ENCODE data around the gene DRC7. TPM values are rescaled to one million over a fixed set of nuclear protein-coding genes. Genes with fewer than 3 reads are reported as not detected.

Gene DRC7
- total RNA-seq, 1 experiment from 2014 or later = not detected

DNA sequence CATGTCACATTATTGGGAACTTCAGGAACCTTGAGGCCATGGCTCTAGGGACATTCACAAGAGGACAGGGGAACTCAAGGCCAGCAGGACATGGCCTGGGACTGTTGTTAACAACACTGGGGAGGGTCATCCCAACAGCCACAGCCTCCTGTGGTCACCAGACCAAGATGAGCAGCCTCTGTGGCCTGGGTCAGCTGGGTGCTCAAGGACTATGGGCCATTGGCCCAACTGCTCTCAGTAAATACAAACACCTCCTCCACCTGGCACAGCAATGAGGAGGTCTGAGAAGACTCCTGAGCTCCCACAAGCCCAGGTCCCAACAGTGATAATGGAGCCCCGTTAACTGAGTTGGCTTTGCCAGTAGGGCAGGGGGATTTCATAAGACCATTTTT is 86.7 kb downstream of the DRC7 start:
- ChIA-PET CTCF (interaction anchor here (0.6 kb wide), 1 partner anchor 82 kb away, joined by 3 read pairs; no protein-coding TSS in a partner anchor), POLR2A (no interaction called here)
- ATAC-seq (no peak), DNase-seq (ENCODE audit: low spot score) (no peak)
- Mint-ChIP-seq H3K27me3 (ENCODE audit: low read depth) (no peaks in the 10 kb centered on the region; the same call in 1 of the 2 replicates), H3K4me3 (no peak overlapping the region), H3K27ac (no peak overlapping the region), H3K36me3 (no peaks in the 10 kb centered on the region), H3K4me1 (peaks cover 14% of the 10 kb centered on the region), H3K9me3 (no peaks in the 10 kb centered on the region)
- TF ChIP-seq ZNF416 (CRISPR knock-in tag; IDR thresholded peaks at IDR 0.05) (no peak), ZNF396 (CRISPR knock-in tag; IDR thresholded peaks at IDR 0.05; ENCODE audit: borderline replicate concordance) (no peak), GTF2I (CRISPR knock-in tag; conservative IDR thresholded peaks at IDR 0.05) (no peak), IRF2 (CRISPR knock-in tag; IDR thresholded peaks at IDR 0.05; ENCODE audit: borderline replicate concordance, low read depth) (no peak), JAZF1 (CRISPR knock-in tag; IDR thresholded peaks at IDR 0.05) (no peak), ZBTB21 (CRISPR knock-in tag; IDR thresholded peaks at IDR 0.05; ENCODE audit: borderline replicate concordance) (no peak), NR2C2 (CRISPR knock-in tag; IDR thresholded peaks at IDR 0.05) (no peak), PRRX2 (CRISPR knock-in tag; IDR thresholded peaks at IDR 0.05) (no peak), GRHL2 (CRISPR knock-in tag; IDR thresholded peaks at IDR 0.05; ENCODE audit: insufficient replicate concordance, severe bottlenecking) (no peak), ZNF281 (CRISPR knock-in tag; IDR thresholded peaks at IDR 0.05) (no peak), ATF3 (CRISPR knock-in tag; conservative IDR thresholded peaks at IDR 0.05) (no peak), SP1 (CRISPR knock-in tag; conservative IDR thresholded peaks at IDR 0.05) (no peak)
- TF ChIP-seq, protein P1, sequence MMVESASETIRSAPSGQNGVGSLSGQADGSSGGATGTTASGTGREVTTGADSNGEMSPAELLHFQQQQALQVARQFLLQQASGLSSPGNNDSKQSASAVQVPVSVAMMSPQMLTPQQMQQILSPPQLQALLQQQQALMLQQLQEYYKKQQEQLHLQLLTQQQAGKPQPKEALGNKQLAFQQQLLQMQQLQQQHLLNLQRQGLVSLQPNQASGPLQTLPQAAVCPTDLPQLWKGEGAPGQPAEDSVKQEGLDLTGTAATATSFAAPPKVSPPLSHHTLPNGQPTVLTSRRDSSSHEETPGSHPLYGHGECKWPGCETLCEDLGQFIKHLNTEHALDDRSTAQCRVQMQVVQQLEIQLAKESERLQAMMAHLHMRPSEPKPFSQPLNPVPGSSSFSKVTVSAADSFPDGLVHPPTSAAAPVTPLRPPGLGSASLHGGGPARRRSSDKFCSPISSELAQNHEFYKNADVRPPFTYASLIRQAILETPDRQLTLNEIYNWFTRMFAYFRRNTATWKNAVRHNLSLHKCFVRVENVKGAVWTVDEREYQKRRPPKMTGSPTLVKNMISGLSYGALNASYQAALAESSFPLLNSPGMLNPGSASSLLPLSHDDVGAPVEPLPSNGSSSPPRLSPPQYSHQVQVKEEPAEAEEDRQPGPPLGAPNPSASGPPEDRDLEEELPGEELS (CRISPR knock-in tag; IDR thresholded peaks at IDR 0.05) = no peak
- TF ChIP-seq, protein P2, sequence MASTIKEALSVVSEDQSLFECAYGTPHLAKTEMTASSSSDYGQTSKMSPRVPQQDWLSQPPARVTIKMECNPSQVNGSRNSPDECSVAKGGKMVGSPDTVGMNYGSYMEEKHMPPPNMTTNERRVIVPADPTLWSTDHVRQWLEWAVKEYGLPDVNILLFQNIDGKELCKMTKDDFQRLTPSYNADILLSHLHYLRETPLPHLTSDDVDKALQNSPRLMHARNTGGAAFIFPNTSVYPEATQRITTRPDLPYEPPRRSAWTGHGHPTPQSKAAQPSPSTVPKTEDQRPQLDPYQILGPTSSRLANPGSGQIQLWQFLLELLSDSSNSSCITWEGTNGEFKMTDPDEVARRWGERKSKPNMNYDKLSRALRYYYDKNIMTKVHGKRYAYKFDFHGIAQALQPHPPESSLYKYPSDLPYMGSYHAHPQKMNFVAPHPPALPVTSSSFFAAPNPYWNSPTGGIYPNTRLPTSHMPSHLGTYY (CRISPR knock-in tag; IDR thresholded peaks at IDR 0.05) = no peak
- TF ChIP-seq, protein P3, sequence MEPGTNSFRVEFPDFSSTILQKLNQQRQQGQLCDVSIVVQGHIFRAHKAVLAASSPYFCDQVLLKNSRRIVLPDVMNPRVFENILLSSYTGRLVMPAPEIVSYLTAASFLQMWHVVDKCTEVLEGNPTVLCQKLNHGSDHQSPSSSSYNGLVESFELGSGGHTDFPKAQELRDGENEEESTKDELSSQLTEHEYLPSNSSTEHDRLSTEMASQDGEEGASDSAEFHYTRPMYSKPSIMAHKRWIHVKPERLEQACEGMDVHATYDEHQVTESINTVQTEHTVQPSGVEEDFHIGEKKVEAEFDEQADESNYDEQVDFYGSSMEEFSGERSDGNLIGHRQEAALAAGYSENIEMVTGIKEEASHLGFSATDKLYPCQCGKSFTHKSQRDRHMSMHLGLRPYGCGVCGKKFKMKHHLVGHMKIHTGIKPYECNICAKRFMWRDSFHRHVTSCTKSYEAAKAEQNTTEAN (CRISPR knock-in tag; IDR thresholded peaks at IDR 0.05) = no peak
- TF ChIP-seq, protein P4, sequence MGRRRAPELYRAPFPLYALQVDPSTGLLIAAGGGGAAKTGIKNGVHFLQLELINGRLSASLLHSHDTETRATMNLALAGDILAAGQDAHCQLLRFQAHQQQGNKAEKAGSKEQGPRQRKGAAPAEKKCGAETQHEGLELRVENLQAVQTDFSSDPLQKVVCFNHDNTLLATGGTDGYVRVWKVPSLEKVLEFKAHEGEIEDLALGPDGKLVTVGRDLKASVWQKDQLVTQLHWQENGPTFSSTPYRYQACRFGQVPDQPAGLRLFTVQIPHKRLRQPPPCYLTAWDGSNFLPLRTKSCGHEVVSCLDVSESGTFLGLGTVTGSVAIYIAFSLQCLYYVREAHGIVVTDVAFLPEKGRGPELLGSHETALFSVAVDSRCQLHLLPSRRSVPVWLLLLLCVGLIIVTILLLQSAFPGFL (CRISPR knock-in tag; IDR thresholded peaks at IDR 0.05; ENCODE audit: borderline replicate concordance) = no peak

Small RNAs within 50 kb of the gene (microRNA-seq; reads per million reads assigned to microRNA genes)
- not detected for gene MIR6772 (ENCODE audit: borderline number of aligned reads)

Other genes with a start within 250 kb of the DRC7 start
- gene CIAPIN1, start 247.4 kb upstream of the DRC7 start, total RNA-seq (2021) = 85.9 to 94.7 TPM (median 87.9 TPM) in 3 replicates
- 39.2 to 40.2 TPM (median 39.8 TPM) in 3 replicates for gene COQ9, start 247.3 kb upstream of the DRC7 start, total RNA-seq (2021)
- gene POLR2C, start 232.1 kb upstream of the DRC7 start, total RNA-seq (2021) = 67.9 to 75.4 TPM (median 67.9 TPM) in 3 replicates
- 21.8 to 25.0 TPM (median 21.9 TPM) in 3 replicates for gene DOK4, start 208.3 kb upstream of the DRC7 start, total RNA-seq (2021)
- 5.2 to 7.1 TPM (median 6.8 TPM) in 3 replicates for gene CCDC102A, start 158.2 kb upstream of the DRC7 start, total RNA-seq (2021)
- gene ADGRG5, start 152.2 kb upstream of the DRC7 start, total RNA-seq (2021) = 9.1 to 9.9 TPM (median 9.5 TPM) in 3 replicates
- 1.7 to 2.6 TPM (median 2.0 TPM) in 3 replicates for gene ADGRG1, start 66.2 kb upstream of the DRC7 start, total RNA-seq (2021)
- gene ADGRG3, start 26.5 kb upstream of the DRC7 start, total RNA-seq (2021) = 0.44 to 1.4 TPM (median 0.71 TPM) in 3 replicates
- gene KATNB1, start 41.0 kb downstream of the DRC7 start, total RNA-seq (2021) = 38.7 to 60.4 TPM (median 41.0 TPM) in 3 replicates
- gene KIFC3, start 107.7 kb downstream of the DRC7 start, total RNA-seq (2021) = 9.2 to 11.6 TPM (median 10.0 TPM) in 3 replicates

All from WTC11 (cell line).